ENCODE measurements around the gene ATP10B. TPM values are rescaled to one million over a fixed set of nuclear protein-coding genes. Genes with fewer than 3 reads are reported as not detected.

Gene ATP10B
- total RNA-seq, 1 donor from 2014 or later = not detected

DNA sequence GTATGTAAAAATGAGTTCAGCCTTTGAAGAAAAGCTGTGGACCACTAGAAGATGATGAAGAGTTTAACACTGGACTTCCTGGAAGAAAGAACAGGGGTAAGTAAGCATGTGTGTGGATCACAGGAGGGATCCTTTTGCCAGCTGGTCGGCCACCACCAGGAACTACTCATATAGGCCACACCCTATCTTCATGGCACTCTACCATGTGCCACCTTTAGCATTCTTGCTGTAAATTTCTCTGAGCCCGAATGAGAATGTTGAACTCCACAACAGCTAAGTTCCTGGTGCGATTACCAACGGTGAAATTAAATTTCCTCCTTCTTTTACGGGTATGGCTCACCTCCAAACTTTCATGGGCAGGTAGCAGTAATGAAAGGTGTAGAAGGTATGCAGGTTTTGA, 102.3 kb downstream of the ATP10B start:
- Mint-ChIP-seq H3K27me3 (ENCODE audit: low read depth) (peaks cover 4% of the 10 kb centered on the region), H3K4me3 (ENCODE audit: unreplicated experiment) (no peak overlapping the region), H3K4me1 (ENCODE audit: low read depth) (no peaks in the 10 kb centered on the region), H3K27ac (ENCODE audit: unreplicated experiment) (no peak overlapping the region), H3K9me3 (ENCODE audit: low read depth) (no peaks in the 10 kb centered on the region), H3K36me3 (ENCODE audit: low read depth) (no peaks in the 10 kb centered on the region)
- TF ChIP-seq, protein P1, sequence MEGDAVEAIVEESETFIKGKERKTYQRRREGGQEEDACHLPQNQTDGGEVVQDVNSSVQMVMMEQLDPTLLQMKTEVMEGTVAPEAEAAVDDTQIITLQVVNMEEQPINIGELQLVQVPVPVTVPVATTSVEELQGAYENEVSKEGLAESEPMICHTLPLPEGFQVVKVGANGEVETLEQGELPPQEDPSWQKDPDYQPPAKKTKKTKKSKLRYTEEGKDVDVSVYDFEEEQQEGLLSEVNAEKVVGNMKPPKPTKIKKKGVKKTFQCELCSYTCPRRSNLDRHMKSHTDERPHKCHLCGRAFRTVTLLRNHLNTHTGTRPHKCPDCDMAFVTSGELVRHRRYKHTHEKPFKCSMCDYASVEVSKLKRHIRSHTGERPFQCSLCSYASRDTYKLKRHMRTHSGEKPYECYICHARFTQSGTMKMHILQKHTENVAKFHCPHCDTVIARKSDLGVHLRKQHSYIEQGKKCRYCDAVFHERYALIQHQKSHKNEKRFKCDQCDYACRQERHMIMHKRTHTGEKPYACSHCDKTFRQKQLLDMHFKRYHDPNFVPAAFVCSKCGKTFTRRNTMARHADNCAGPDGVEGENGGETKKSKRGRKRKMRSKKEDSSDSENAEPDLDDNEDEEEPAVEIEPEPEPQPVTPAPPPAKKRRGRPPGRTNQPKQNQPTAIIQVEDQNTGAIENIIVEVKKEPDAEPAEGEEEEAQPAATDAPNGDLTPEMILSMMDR (IDR thresholded peaks at IDR 0.05) = no peak
- DNase-seq (ENCODE audit: low spot score) = no peak

DNA sequence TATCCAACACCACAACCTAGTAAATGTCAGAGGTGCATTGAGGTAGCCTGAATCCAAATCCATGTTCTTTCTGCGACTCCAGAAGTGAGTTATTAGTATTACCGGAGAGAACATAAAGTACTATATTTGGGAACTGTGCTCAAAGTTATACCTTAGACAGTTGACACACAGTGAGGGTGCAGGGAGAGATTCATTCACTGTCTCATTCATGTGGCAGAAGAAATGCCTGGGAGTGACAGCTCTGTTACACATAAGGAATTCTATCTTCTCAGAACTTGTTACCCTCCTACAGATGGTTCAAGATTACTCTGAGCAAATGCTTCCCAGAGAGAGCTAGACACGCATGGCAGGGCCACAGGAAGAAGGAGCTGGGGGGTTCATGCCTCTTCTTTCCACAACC, 103.0 kb downstream of the ATP10B start:
- Mint-ChIP-seq H3K27me3 (ENCODE audit: low read depth) (peaks cover 2% of the 10 kb centered on the region), H3K4me3 (ENCODE audit: unreplicated experiment) (no peak overlapping the region), H3K27ac (ENCODE audit: unreplicated experiment) (no peak overlapping the region), H3K36me3 (ENCODE audit: low read depth) (no peaks in the 10 kb centered on the region), H3K9me3 (ENCODE audit: low read depth) (no peaks in the 10 kb centered on the region), H3K4me1 (ENCODE audit: low read depth) (no peaks in the 10 kb centered on the region)
- TF ChIP-seq, protein P1 (IDR thresholded peaks at IDR 0.05) = no peak
- DNase-seq (ENCODE audit: low spot score) = no peak

DNA sequence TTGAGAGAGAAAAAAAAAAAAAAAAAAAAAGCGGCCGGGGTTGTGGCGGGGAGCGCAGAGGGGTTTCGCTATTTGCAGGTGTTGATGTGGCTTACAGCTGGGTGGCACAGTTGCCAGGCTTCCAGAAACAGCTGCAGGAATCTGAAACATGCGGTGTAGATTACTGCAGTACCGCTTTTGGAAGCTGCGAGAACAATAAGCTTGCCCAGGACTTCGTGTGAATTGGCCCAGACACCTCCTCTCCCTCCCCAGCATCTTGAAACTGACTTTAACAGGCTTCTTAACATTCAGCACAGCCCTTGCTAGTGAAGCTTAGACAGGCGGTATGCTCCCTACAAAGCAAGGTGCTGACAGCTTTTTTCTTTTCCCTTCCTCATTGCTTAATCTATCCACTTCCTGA, 104.0 kb downstream of the ATP10B start:
- no peaks in the 10 kb centered on the region for H3K36me3 Mint-ChIP-seq (ENCODE audit: low read depth)
- TF ChIP-seq, protein P1 (IDR thresholded peaks at IDR 0.05) = no peak
- no peak for DNase-seq (ENCODE audit: low spot score)
- peaks cover 3% of the 10 kb centered on the region for H3K27me3 Mint-ChIP-seq (ENCODE audit: low read depth)
- H3K27ac Mint-ChIP-seq (ENCODE audit: unreplicated experiment) = no peak overlapping the region
- H3K9me3 Mint-ChIP-seq (ENCODE audit: low read depth) = no peaks in the 10 kb centered on the region
- H3K4me3 Mint-ChIP-seq (ENCODE audit: unreplicated experiment) = no peak overlapping the region
- no peaks in the 10 kb centered on the region for H3K4me1 Mint-ChIP-seq (ENCODE audit: low read depth)

DNA sequence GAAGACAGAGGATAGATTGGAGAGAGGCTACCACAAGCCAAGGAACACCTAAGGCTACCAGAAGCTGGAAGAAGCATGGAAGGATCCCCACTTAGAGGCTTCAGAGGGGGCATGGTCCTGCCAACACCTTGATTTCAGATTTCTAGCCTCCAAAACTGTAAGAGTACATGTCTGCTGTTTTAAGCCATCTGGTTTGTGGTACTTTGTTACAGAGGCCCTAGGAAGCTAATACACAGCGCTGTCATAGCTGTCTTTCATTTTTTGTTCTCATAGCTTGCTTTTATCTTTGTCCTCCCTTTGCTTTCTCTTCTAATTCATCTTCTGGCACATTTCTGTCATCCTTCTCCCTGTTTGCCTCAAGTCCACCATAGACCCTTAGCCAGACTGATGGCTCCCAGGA, 104.5 kb downstream of the ATP10B start:
- DNase-seq (ENCODE audit: low spot score) = no peak
- H3K27ac Mint-ChIP-seq (ENCODE audit: unreplicated experiment) = no peak overlapping the region
- no peaks in the 10 kb centered on the region for H3K9me3 Mint-ChIP-seq (ENCODE audit: low read depth)
- H3K4me3 Mint-ChIP-seq (ENCODE audit: unreplicated experiment) = no peak overlapping the region
- TF ChIP-seq, protein P1 (IDR thresholded peaks at IDR 0.05) = no peak
- no peaks in the 10 kb centered on the region for H3K36me3 Mint-ChIP-seq (ENCODE audit: low read depth)
- H3K4me1 Mint-ChIP-seq (ENCODE audit: low read depth) = no peaks in the 10 kb centered on the region
- peaks cover 3% of the 10 kb centered on the region for H3K27me3 Mint-ChIP-seq (ENCODE audit: low read depth)

DNA sequence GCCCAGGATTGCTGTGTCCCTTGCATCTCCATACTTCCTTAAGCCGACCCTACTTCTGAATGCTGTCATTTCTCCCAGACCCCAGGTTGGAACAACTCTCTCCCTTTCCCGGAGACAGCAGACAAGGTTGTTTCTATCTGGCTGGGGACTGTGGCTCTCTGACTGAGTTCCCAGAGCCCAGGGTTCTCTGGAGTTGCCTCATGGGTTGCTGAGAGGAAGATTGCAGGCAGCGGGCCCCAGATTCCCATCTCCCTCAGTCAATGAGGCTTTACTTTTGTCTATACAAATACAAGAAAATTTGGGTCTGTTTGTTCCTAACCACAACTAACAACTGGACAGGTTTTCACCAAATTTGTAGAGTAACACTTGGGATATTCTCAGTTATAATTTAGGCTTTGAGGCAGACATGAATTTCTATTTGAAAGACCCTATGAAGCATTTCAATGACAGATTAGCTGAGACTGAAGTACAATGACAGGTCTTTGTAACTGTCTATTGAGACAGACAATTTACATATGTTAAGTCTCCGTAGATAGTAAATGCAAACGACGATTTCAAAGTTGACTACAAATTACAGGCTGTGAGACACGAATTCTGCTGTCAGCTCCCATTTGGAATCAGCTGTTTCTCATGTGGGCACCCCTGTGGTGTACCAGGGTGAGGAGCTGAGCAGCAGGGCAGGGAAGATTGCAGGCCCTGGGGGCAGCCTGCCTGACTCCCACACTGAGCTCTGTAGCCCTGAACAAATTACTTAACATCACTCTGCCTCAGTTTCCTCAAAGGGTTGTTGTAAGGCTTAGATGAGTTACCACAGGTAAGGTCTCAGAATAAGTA, 107.5 kb downstream of the ATP10B start:
- Mint-ChIP-seq H3K27me3 (ENCODE audit: low read depth) (peaks cover 6% of the 10 kb centered on the region), H3K9me3 (ENCODE audit: low read depth) (no peaks in the 10 kb centered on the region), H3K4me3 (ENCODE audit: unreplicated experiment) (no peak overlapping the region), H3K36me3 (ENCODE audit: low read depth) (no peaks in the 10 kb centered on the region), H3K4me1 (ENCODE audit: low read depth) (no peaks in the 10 kb centered on the region), H3K27ac (ENCODE audit: unreplicated experiment) (no peak overlapping the region)
- TF ChIP-seq, protein P1 (IDR thresholded peaks at IDR 0.05) = no peak
- DNase-seq (ENCODE audit: low spot score) = no peak

All from chondrocyte (in vitro differentiated cells).